CD4-positive, alpha-beta T cell (primary cell): ENCODE results near the gene GSK3B. TPM values are rescaled to one million over a fixed set of nuclear protein-coding genes. Genes with fewer than 3 reads are reported as not detected.

ENCODE experiments used
- ATAC-seq: fragments of 200-7000 bp; cut with Tn5 transposase; one replicate; pipeline ENCODE4 v1.10.0; 2022; ENCODE audit warnings: mild to moderate bottlenecking; ENCODE audit not compliant: poor library complexity
- CTCF ChIA-PET: fragments of 350-600 bp; sonication (Branson Sonifier 250); formaldehyde crosslinking; loops from one replicate; lab custom pipeline; 2021; ENCODE audit warnings: antibody characterized with exemption, inconsistent platforms; lab: Charles Lee
- POLR2A ChIA-PET: fragments of 350-600 bp; sonication (Branson Sonifier 250); formaldehyde crosslinking; loops from one replicate; lab custom pipeline; 2021; ENCODE audit warnings: antibody characterized with exemption, inconsistent platforms; lab: Charles Lee
- DNase-seq, 14 experiments: peaks; one replicate each; pipeline ENCODE4 v3.0.0-alpha.2; 2013 to 2020; ENCODE audit warnings: mixed read lengths in 2 of 14
- H3K27ac ChIP-seq, 2 donors: one replicate each; pipeline versions ENCODE4 v1.5.1 to v1.7.0; 2013; ENCODE audit warnings: low read length in 2 of 2, low read depth in 1 of 2, mild to moderate bottlenecking in 1 of 2
- H3K27me3 ChIP-seq, 2 experiments: 1 replicate in 1 of 2; 2 replicates in 1 of 2; pipeline versions ENCODE4 v1.6.1 to v1.7.0; 2013; ENCODE audit warnings: low read length in 2 of 2, control low read depth in 1 of 2, mild to moderate bottlenecking in 1 of 2, moderate library complexity in 1 of 2; ENCODE audit not compliant: insufficient read depth in 2 of 2, control insufficient read depth in 1 of 2
- H3K36me3 ChIP-seq: one replicate; pipeline ENCODE4 v1.6.1; 2013; ENCODE audit warnings: low read length, control low read depth; ENCODE audit not compliant: insufficient read depth
- H3K4me1 ChIP-seq: one replicate; pipeline ENCODE4 v1.6.1; 2013; ENCODE audit warnings: low read length, control low read depth; ENCODE audit not compliant: insufficient read depth
- H3K4me3 ChIP-seq: one replicate; pipeline ENCODE4 v1.5.1; 2013; ENCODE audit warnings: mild to moderate bottlenecking, low read length, moderate library complexity
- H3K9me3 ChIP-seq, 2 experiments: 1 replicate in 1 of 2; 2 replicates in 1 of 2; pipeline versions ENCODE4 v1.6.1 to v1.7.0; 2013; ENCODE audit warnings: low read length in 2 of 2, mild to moderate bottlenecking in 2 of 2, control low read depth in 1 of 2, moderate library complexity in 1 of 2; ENCODE audit not compliant: control insufficient read depth in 1 of 2, insufficient read depth in 1 of 2
- H3K27ac Mint-ChIP-seq: one replicate; pipeline ENCODE4 v1.8.0; 2020; ENCODE audit warnings: mixed read lengths
- H3K27me3 Mint-ChIP-seq: one replicate; pipeline ENCODE4 v1.8.0; 2021; ENCODE audit warnings: mixed read lengths
- H3K36me3 Mint-ChIP-seq: one replicate; pipeline ENCODE4 v1.8.0; 2021; ENCODE audit warnings: low read depth, mixed read lengths
- H3K4me1 Mint-ChIP-seq: one replicate; pipeline ENCODE4 v1.8.0; 2021; ENCODE audit warnings: low read depth, mixed read lengths
- H3K4me3 Mint-ChIP-seq: one replicate; pipeline ENCODE4 v1.8.0; 2020; ENCODE audit warnings: mild to moderate bottlenecking, mixed read lengths
- H3K9me3 Mint-ChIP-seq: one replicate; pipeline ENCODE4 v1.8.0; 2020; ENCODE audit warnings: mixed read lengths
- CTCF ChIP-seq: fragments of 200-600 bp; IDR thresholded peaks from one replicate; pipeline ENCODE4 v1.8.0; 2022; ENCODE audit warnings: antibody characterized with exemption, mild to moderate bottlenecking
- intact Hi-C, 2 experiments: fragments of 100-400 bp; cut with DNase I in 1 of 2; cut with micrococcal nuclease in 1 of 2; formaldehyde crosslinking; loops; one replicate each; pipeline versions ENCODE4 v1.15.1 to v1.9.0; 2023 to 2025; cut with DNase I, micrococcal nuclease
- total RNA-seq, 174 experiments: library from RNA in 2 of 174; stranded (reverse) in 2 of 174; gene quantifications; one replicate each; pipeline ENCODE4 v1.2.3 and lab custom pipeline; 2021 to 2026

The GSK3B gene
- total RNA-seq, 2 experiments from 2014 or later: 27.9 to 29.1 TPM

DNA sequence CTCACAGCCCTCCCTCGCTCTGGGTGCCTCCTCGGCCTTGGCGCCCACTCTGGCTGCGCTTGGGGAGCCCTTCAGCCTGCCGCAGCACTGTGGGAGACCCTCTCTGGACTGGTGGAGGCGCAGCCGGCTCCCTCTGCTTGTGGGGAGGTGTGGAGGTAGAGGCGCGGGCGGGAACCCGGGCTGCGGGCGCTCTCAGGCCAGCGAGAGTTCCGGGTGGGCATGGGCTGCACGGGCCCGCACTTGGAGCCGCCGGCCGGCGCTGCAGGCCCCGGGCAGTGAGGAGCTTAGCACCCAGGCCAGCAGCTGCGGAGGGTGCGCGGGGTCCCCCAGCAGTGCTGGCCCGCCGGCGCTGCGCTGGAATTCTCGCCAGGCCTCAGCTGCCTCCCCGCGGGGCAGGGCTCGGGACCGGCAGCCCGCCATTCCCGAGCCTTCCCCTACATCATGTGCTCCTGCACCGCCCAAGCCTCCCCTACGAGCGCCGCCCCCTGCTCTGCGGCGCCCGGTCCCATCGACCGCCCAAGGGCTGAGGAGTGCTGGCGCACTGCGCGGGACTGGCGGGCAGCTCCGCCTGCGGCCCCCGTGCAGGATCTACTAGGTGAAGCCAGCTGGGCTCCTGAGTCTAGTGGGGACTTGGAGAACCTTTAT, 46.0 kb upstream of the GSK3B start:
- DNase-seq (no peak), ATAC-seq (no peak)
- ChIA-PET POLR2A (no interaction called here), CTCF (no interaction called here)
- H3K9me3 ChIP-seq: peaks cover 0 to 3% of the 10 kb centered on the region in 2 experiments
- Mint-ChIP-seq H3K4me1 (no peaks in the 10 kb centered on the region), H3K9me3 (no peaks in the 10 kb centered on the region), H3K27ac (no peak overlapping the region), H3K36me3 (no peaks in the 10 kb centered on the region), H3K4me3 (no peak overlapping the region), H3K27me3 (no peaks in the 10 kb centered on the region)
- no peaks in the 10 kb centered on the region for H3K27me3 ChIP-seq
- TF ChIP-seq CTCF: no peak
- no peak overlapping the region for H3K4me3 ChIP-seq
- H3K27ac ChIP-seq: no peak overlapping the region
- H3K4me1 ChIP-seq: no peaks in the 10 kb centered on the region
- no peaks in the 10 kb centered on the region for H3K36me3 ChIP-seq
- intact Hi-C loops: no loop called here

DNA sequence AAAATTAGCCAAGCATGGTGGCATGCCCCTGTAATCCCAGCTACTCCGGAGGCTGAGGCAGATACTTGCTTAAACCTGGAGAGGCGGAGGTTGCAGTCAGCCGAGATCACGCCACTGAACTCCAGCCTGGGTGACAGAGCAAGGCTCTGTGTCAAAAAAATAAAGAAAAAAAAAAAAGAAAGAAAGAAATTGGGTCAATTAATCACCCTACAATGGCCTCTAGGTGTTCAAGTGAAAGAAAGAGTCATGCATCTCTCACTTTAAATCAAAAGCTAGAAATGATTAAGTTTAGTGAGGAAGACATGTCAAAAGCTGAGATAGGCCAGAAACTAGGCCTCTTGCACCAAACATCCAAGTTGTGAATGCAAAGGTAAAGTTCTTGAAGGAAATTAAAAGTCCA, 44.9 kb upstream of the GSK3B start:
- ATAC-seq (no peak), DNase-seq (no peak)
- H3K4me1 ChIP-seq: no peaks in the 10 kb centered on the region
- no peak overlapping the region for H3K27ac ChIP-seq
- Mint-ChIP-seq H3K9me3 (no peaks in the 10 kb centered on the region), H3K27ac (no peak overlapping the region), H3K4me1 (no peaks in the 10 kb centered on the region), H3K4me3 (no peak overlapping the region), H3K27me3 (no peaks in the 10 kb centered on the region), H3K36me3 (no peaks in the 10 kb centered on the region)
- CTCF ChIA-PET: no interaction called here
- H3K9me3 ChIP-seq: peaks cover 0 to 3% of the 10 kb centered on the region in 2 experiments
- intact Hi-C loops: no loop called here
- no peak for TF ChIP-seq CTCF
- no peaks in the 10 kb centered on the region for H3K27me3 ChIP-seq
- H3K36me3 ChIP-seq: no peaks in the 10 kb centered on the region
- POLR2A ChIA-PET: no interaction called here
- H3K4me3 ChIP-seq: no peak overlapping the region

GRCh38 chr3:120137548-120137947, 43.3 kb upstream of the GSK3B start:
- POLR2A ChIA-PET: no interaction called here
- Histone ChIP-seq H3K4me1 (no peaks in the 10 kb centered on the region), H3K27me3 (no peaks in the 10 kb centered on the region), H3K9me3 (peaks cover 0 to 3% of the 10 kb centered on the region in 2 experiments), H3K27ac (no peak overlapping the region), H3K4me3 (no peak overlapping the region), H3K36me3 (no peaks in the 10 kb centered on the region)
- DNase-seq (no peak), ATAC-seq (no peak)
- CTCF ChIA-PET: interaction anchor here (1.7 kb wide), 1 partner anchor 10 kb away, joined by 5 read pairs; no protein-coding TSS in a partner anchor
- Mint-ChIP-seq H3K9me3 (no peaks in the 10 kb centered on the region), H3K27me3 (no peaks in the 10 kb centered on the region), H3K4me3 (no peak overlapping the region), H3K36me3 (no peaks in the 10 kb centered on the region), H3K27ac (no peak overlapping the region), H3K4me1 (no peaks in the 10 kb centered on the region)
- TF ChIP-seq CTCF: no peak
- intact Hi-C loops: no loop called here
